ENCODE measurements around the gene MAP2K4. TPM values are rescaled to one million over a fixed set of nuclear protein-coding genes. Genes with fewer than 3 reads are reported as not detected.

Gene MAP2K4
- total RNA-seq, 1 experiment from 2014 or later: 24.4 TPM

DNA sequence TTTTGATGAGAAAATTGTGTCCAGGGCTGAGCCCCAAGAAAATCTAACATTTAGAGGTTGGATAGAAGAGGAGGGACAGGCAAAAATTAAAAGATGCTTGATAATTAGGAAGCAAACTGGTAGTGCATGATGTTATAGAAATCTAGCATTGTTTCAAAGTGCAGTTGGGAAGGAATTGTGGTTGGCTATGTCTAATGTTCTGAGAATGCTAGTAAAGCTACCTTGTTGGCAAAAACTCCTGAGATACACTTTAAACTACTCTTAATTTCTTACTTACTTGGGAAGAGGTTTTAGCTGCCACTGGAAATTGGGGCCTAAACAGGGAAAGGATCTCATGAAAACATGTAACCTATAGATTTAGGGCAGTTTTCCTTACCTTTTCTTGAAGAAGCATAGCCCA lies 48.3 kb downstream of the MAP2K4 start:
- DNase-seq (ENCODE audit: low spot score): no peak
- Mint-ChIP-seq H3K27ac (no peak overlapping the region), H3K27me3 (ENCODE audit: low read depth) (no peaks in the 10 kb centered on the region), H3K4me1 (no peaks in the 10 kb centered on the region; the same call in 1 of the 2 replicates), H3K4me3 (no peak overlapping the region), H3K9me3 (peaks cover 8% of the 10 kb centered on the region), H3K36me3 (peaks cover 11% of the 10 kb centered on the region)
- no peak for ATAC-seq
- TF ChIP-seq, protein P1, sequence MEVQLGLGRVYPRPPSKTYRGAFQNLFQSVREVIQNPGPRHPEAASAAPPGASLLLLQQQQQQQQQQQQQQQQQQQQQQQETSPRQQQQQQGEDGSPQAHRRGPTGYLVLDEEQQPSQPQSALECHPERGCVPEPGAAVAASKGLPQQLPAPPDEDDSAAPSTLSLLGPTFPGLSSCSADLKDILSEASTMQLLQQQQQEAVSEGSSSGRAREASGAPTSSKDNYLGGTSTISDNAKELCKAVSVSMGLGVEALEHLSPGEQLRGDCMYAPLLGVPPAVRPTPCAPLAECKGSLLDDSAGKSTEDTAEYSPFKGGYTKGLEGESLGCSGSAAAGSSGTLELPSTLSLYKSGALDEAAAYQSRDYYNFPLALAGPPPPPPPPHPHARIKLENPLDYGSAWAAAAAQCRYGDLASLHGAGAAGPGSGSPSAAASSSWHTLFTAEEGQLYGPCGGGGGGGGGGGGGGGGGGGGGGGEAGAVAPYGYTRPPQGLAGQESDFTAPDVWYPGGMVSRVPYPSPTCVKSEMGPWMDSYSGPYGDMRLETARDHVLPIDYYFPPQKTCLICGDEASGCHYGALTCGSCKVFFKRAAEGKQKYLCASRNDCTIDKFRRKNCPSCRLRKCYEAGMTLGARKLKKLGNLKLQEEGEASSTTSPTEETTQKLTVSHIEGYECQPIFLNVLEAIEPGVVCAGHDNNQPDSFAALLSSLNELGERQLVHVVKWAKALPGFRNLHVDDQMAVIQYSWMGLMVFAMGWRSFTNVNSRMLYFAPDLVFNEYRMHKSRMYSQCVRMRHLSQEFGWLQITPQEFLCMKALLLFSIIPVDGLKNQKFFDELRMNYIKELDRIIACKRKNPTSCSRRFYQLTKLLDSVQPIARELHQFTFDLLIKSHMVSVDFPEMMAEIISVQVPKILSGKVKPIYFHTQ (CRISPR knock-in tag; IDR thresholded peaks at IDR 0.05): no peak
- TF ChIP-seq STAT6 (CRISPR knock-in tag; conservative IDR thresholded peaks at IDR 0.05; ENCODE audit: low read depth) (no peak), ZNF396 (CRISPR knock-in tag; IDR thresholded peaks at IDR 0.05; ENCODE audit: borderline replicate concordance) (no peak), NFE2L1 (CRISPR knock-in tag; IDR thresholded peaks at IDR 0.05) (no peak), CREB1 (CRISPR knock-in tag; IDR thresholded peaks at IDR 0.05) (no peak), ZNF121 (CRISPR knock-in tag; IDR thresholded peaks at IDR 0.05) (no peak), ZBTB21 (CRISPR knock-in tag; IDR thresholded peaks at IDR 0.05; ENCODE audit: borderline replicate concordance) (no peak), TEAD4 (CRISPR knock-in tag; IDR thresholded peaks at IDR 0.05) (no peak), GABPB1 (CRISPR knock-in tag; IDR thresholded peaks at IDR 0.05) (no peak), IRF2 (CRISPR knock-in tag; IDR thresholded peaks at IDR 0.05; ENCODE audit: borderline replicate concordance, low read depth) (no peak), ZNF416 (CRISPR knock-in tag; IDR thresholded peaks at IDR 0.05) (no peak), ATF3 (CRISPR knock-in tag; conservative IDR thresholded peaks at IDR 0.05) (no peak), NFYB (CRISPR knock-in tag; conservative IDR thresholded peaks at IDR 0.05; ENCODE audit: low read depth) (no peak), ZNF232 (CRISPR knock-in tag; IDR thresholded peaks at IDR 0.05) (no peak), RELA (CRISPR knock-in tag; IDR thresholded peaks at IDR 0.05; ENCODE audit: borderline replicate concordance) (no peak)
- TF ChIP-seq, protein P2, sequence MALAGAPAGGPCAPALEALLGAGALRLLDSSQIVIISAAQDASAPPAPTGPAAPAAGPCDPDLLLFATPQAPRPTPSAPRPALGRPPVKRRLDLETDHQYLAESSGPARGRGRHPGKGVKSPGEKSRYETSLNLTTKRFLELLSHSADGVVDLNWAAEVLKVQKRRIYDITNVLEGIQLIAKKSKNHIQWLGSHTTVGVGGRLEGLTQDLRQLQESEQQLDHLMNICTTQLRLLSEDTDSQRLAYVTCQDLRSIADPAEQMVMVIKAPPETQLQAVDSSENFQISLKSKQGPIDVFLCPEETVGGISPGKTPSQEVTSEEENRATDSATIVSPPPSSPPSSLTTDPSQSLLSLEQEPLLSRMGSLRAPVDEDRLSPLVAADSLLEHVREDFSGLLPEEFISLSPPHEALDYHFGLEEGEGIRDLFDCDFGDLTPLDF (CRISPR knock-in tag; IDR thresholded peaks at IDR 0.05): no peak
- ChIA-PET POLR2A (no interaction called here), CTCF (no interaction called here)

- no peak for DNase-seq (ENCODE audit: low spot score)
- no peaks in the 10 kb centered on the region for H3K27me3 Mint-ChIP-seq (ENCODE audit: low read depth)
- H3K27ac Mint-ChIP-seq: no peak overlapping the region
- no peaks in the 10 kb centered on the region for H3K9me3 Mint-ChIP-seq
- peaks cover 3% of the 10 kb centered on the region for H3K4me1 Mint-ChIP-seq
- ATAC-seq: no peak
- H3K36me3 Mint-ChIP-seq: peaks cover 6% of the 10 kb centered on the region; the same call in 1 of the 2 replicates
- H3K4me3 Mint-ChIP-seq: no peak overlapping the region
- TF ChIP-seq EMX1 (CRISPR knock-in tag; IDR thresholded peaks at IDR 0.05): no peak
- TF ChIP-seq ZNF416 (CRISPR knock-in tag; IDR thresholded peaks at IDR 0.05): no peak
- no peak for TF ChIP-seq TCF7 (CRISPR knock-in tag; IDR thresholded peaks at IDR 0.05; ENCODE audit: low read depth)
- TF ChIP-seq GABPB1 (CRISPR knock-in tag; IDR thresholded peaks at IDR 0.05): no peak
- TF ChIP-seq GTF2I (CRISPR knock-in tag; conservative IDR thresholded peaks at IDR 0.05): no peak
- TF ChIP-seq, protein P3, sequence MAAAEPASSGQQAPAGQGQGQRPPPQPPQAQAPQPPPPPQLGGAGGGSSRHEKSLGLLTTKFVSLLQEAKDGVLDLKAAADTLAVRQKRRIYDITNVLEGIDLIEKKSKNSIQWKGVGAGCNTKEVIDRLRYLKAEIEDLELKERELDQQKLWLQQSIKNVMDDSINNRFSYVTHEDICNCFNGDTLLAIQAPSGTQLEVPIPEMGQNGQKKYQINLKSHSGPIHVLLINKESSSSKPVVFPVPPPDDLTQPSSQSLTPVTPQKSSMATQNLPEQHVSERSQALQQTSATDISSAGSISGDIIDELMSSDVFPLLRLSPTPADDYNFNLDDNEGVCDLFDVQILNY (CRISPR knock-in tag; IDR thresholded peaks at IDR 0.05): no peak
- TF ChIP-seq ZNF317 (CRISPR knock-in tag; IDR thresholded peaks at IDR 0.05; ENCODE audit: borderline replicate concordance, low read depth): no peak
- TF ChIP-seq, protein P4, sequence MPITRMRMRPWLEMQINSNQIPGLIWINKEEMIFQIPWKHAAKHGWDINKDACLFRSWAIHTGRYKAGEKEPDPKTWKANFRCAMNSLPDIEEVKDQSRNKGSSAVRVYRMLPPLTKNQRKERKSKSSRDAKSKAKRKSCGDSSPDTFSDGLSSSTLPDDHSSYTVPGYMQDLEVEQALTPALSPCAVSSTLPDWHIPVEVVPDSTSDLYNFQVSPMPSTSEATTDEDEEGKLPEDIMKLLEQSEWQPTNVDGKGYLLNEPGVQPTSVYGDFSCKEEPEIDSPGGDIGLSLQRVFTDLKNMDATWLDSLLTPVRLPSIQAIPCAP (CRISPR knock-in tag; IDR thresholded peaks at IDR 0.05): no peak
- no peak for TF ChIP-seq ZNF396 (CRISPR knock-in tag; IDR thresholded peaks at IDR 0.05; ENCODE audit: borderline replicate concordance)
- no peak for TF ChIP-seq ATF1 (CRISPR knock-in tag; IDR thresholded peaks at IDR 0.05)
- TF ChIP-seq CDX4 (CRISPR knock-in tag; IDR thresholded peaks at IDR 0.05; ENCODE audit: borderline replicate concordance): no peak
- no peak for TF ChIP-seq ETV6 (CRISPR knock-in tag; IDR thresholded peaks at IDR 0.05)
- TF ChIP-seq IRF2 (CRISPR knock-in tag; IDR thresholded peaks at IDR 0.05; ENCODE audit: borderline replicate concordance, low read depth): no peak
- TF ChIP-seq, protein P5, sequence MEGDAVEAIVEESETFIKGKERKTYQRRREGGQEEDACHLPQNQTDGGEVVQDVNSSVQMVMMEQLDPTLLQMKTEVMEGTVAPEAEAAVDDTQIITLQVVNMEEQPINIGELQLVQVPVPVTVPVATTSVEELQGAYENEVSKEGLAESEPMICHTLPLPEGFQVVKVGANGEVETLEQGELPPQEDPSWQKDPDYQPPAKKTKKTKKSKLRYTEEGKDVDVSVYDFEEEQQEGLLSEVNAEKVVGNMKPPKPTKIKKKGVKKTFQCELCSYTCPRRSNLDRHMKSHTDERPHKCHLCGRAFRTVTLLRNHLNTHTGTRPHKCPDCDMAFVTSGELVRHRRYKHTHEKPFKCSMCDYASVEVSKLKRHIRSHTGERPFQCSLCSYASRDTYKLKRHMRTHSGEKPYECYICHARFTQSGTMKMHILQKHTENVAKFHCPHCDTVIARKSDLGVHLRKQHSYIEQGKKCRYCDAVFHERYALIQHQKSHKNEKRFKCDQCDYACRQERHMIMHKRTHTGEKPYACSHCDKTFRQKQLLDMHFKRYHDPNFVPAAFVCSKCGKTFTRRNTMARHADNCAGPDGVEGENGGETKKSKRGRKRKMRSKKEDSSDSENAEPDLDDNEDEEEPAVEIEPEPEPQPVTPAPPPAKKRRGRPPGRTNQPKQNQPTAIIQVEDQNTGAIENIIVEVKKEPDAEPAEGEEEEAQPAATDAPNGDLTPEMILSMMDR (IDR thresholded peaks at IDR 0.05): no peak
- CTCF ChIA-PET: no interaction called here
- POLR2A ChIA-PET: no interaction called here
Observed at GRCh38 chr17:12070561-12070960, 49.9 kb downstream of the MAP2K4 start.
